Epithelial cell of proximal tubule (primary cell): ENCODE results near the gene DNAJC22. TPM values are rescaled to one million over a fixed set of nuclear protein-coding genes. Genes with fewer than 3 reads are reported as not detected.

Experiments
- DNase-seq: peaks from one replicate; pipeline ENCODE4 v3.0.0-alpha.2; 2011; ENCODE audit warnings: low read depth
- H3K4me3 ChIP-seq: 2 replicates; pipeline ENCODE4 v1.5.1; 2011; ENCODE audit warnings: low read depth, mild to moderate bottlenecking, low read length
- CTCF ChIP-seq: conservative IDR thresholded peaks from 2 replicates; pipeline ENCODE4 v1.5.1; 2012; ENCODE audit warnings: low read depth, mild to moderate bottlenecking, low read length
- total RNA-seq: library from RNA; depleted of rRNA; stranded (reverse); fragments of >200 nt; gene quantifications from 2 replicates; pipeline ENCODE4 v1.2.3, GENCODE V29; 2015

DNAJC22 gene
- total RNA-seq, 1 donor from 2014 or later, result 0.40 TPM

GRCh38 chr12:49325606-49326005 is 21.1 kb upstream of the DNAJC22 start:
- no peak for TF ChIP-seq CTCF
- H3K4me3 ChIP-seq, result no peak overlapping the region
- no peak for DNase-seq

- no peak for TF ChIP-seq CTCF
- DNase-seq, result no peak
- no peak overlapping the region for H3K4me3 ChIP-seq
Measured at GRCh38 chr12:49327368-49327767, 19.3 kb upstream of the DNAJC22 start.

GRCh38 chr12:49327887-49328286 is 18.8 kb upstream of the DNAJC22 start:
- H3K4me3 ChIP-seq, result no peak overlapping the region
- TF ChIP-seq CTCF, result no peak
- DNase-seq, result no peak

GRCh38 chr12:49328816-49329215 is 17.9 kb upstream of the DNAJC22 start:
- TF ChIP-seq CTCF, result no peak
- DNase-seq, result no peak
- H3K4me3 ChIP-seq, result no peak overlapping the region

- H3K4me3 ChIP-seq, result no peak overlapping the region
- DNase-seq, result no peak
- no peak for TF ChIP-seq CTCF
Measured at GRCh38 chr12:49330032-49330619, 16.6 kb upstream of the DNAJC22 start.

- DNase-seq, result no peak
- TF ChIP-seq CTCF, result no peak
- no peak overlapping the region for H3K4me3 ChIP-seq
Measured at GRCh38 chr12:49330631-49331379, 15.9 kb upstream of the DNAJC22 start.
